Endothelial cell (in vitro differentiated cells): ENCODE data around the gene ANKRD23. TPM values are rescaled to one million over a fixed set of nuclear protein-coding genes. Genes with fewer than 3 reads are reported as not detected.
A peak's percentile ranks its signal among the peaks of the same experiment; 100 is the strongest.
"Not testable (repeated sequence)": the region's sequence is repeated elsewhere in the genome, so short reads cannot be mapped to it uniquely, and the experiment has no call there.

Experiments
- DNase-seq: peaks from one replicate; pipeline ENCODE4 v3.0.0; 2021; ENCODE audit warnings: low spot score
- H3K27ac Mint-ChIP-seq: one replicate; pipeline ENCODE4 v1.8.0; 2021; ENCODE audit warnings: mixed read lengths, inconsistent platforms; ENCODE audit not compliant: unreplicated experiment
- H3K27me3 Mint-ChIP-seq: one replicate; pipeline ENCODE4 v1.8.0; 2021; ENCODE audit warnings: mild to moderate bottlenecking, moderate library complexity, mixed read lengths, inconsistent platforms; ENCODE audit not compliant: unreplicated experiment
- H3K36me3 Mint-ChIP-seq: one replicate; pipeline ENCODE4 v1.8.0; 2021; ENCODE audit warnings: mild to moderate bottlenecking, low read depth, mixed read lengths, inconsistent platforms; ENCODE audit not compliant: unreplicated experiment
- H3K4me1 Mint-ChIP-seq: one replicate; pipeline ENCODE4 v1.8.0; 2021; ENCODE audit warnings: mild to moderate bottlenecking, mixed read lengths, inconsistent platforms; ENCODE audit not compliant: unreplicated experiment
- H3K4me3 Mint-ChIP-seq: one replicate; pipeline ENCODE4 v1.8.0; 2021; ENCODE audit warnings: mild to moderate bottlenecking, mixed read lengths, inconsistent platforms; ENCODE audit not compliant: unreplicated experiment
- H3K9me3 Mint-ChIP-seq: one replicate; pipeline ENCODE4 v1.8.0; 2021; ENCODE audit warnings: mixed read lengths, inconsistent platforms; ENCODE audit not compliant: unreplicated experiment
- long read RNA-seq: library from polyadenylated mRNA; unstranded; transcript quantifications from one replicate; pipeline ENCODE4 v2.0.0, GENCODE V29; 2020; ENCODE audit not compliant: unreplicated experiment
- total RNA-seq: library from RNA; stranded (reverse); fragmentation: NEBNext Ultra II Directional; extraction: Animal tissue kit (Norgen Biotek cat#: 25700); gene quantifications from one replicate; pipeline ENCODE4 v1.2.1, GENCODE V29; 2021; ENCODE audit not compliant: unreplicated experiment
- TF ChIP-seq, protein P1 (sequence below): fragments of 200-600 bp; sonication (generic); IDR thresholded peaks from one replicate; pipeline ENCODE4 v1.5.0; 2021; ENCODE audit warnings: antibody characterized with exemption; ENCODE audit not compliant: unreplicated experiment

ANKRD23 gene
- total RNA-seq = 4.7 TPM
- long read RNA-seq, partial matches to known transcripts = 2 of 2 reads
- long read RNA-seq, other reads (novel, unspliced or antisense) = 0 of 2 reads

- peaks cover 5% of the 10 kb centered on the region for H3K4me1 Mint-ChIP-seq
- H3K27ac Mint-ChIP-seq = no peak within 1 kb of the TSS
- H3K36me3 Mint-ChIP-seq = peaks cover 7% of the 10 kb centered on the region
Observed at GRCh38 chr2:96843538-96844268, at the start of gene ANKRD23. ANKRD23 (minus strand) TSS chr2:96844021; CDS start chr2:96843992, 29 bp downstream.

GRCh38 chr2:96891591-96892333 lies 47.9 kb upstream of the ANKRD23 start:
- peaks cover 17% of the 10 kb centered on the region for H3K27me3 Mint-ChIP-seq
- H3K36me3 Mint-ChIP-seq = no peaks in the 10 kb centered on the region
- TF ChIP-seq, protein P1, sequence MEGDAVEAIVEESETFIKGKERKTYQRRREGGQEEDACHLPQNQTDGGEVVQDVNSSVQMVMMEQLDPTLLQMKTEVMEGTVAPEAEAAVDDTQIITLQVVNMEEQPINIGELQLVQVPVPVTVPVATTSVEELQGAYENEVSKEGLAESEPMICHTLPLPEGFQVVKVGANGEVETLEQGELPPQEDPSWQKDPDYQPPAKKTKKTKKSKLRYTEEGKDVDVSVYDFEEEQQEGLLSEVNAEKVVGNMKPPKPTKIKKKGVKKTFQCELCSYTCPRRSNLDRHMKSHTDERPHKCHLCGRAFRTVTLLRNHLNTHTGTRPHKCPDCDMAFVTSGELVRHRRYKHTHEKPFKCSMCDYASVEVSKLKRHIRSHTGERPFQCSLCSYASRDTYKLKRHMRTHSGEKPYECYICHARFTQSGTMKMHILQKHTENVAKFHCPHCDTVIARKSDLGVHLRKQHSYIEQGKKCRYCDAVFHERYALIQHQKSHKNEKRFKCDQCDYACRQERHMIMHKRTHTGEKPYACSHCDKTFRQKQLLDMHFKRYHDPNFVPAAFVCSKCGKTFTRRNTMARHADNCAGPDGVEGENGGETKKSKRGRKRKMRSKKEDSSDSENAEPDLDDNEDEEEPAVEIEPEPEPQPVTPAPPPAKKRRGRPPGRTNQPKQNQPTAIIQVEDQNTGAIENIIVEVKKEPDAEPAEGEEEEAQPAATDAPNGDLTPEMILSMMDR = no peak
- H3K4me3 Mint-ChIP-seq = no peak overlapping the region
- no peak for DNase-seq
- H3K27ac Mint-ChIP-seq = peak overlapping the region; percentile 37
- no peaks in the 10 kb centered on the region for H3K9me3 Mint-ChIP-seq
- H3K4me1 Mint-ChIP-seq = peaks cover 45% of the 10 kb centered on the region

More at GRCh38 chr2:96843538-96844268, at the start of gene ANKRD23:
- TF ChIP-seq, protein P1 = no peak
- Mint-ChIP-seq H3K9me3 (no peaks in the 10 kb centered on the region), H3K4me3 (no peak within 1 kb of the TSS), H3K27me3 (peaks cover 5% of the 10 kb centered on the region)
- DNase-seq = no peak

GRCh38 chr2:96890726-96891385 lies 47.0 kb upstream of the ANKRD23 start:
- H3K27ac Mint-ChIP-seq = peak overlapping the region; percentile 37
- H3K9me3 Mint-ChIP-seq = no peaks in the 10 kb centered on the region
- peaks cover 5% of the 10 kb centered on the region for H3K36me3 Mint-ChIP-seq
- TF ChIP-seq, protein P1 = no peak
- H3K4me1 Mint-ChIP-seq = peaks cover 40% of the 10 kb centered on the region
- peaks cover 16% of the 10 kb centered on the region for H3K27me3 Mint-ChIP-seq
- DNase-seq = no peak
- H3K4me3 Mint-ChIP-seq = no peak overlapping the region

GRCh38 chr2:96890252-96890651 lies 46.4 kb upstream of the ANKRD23 start:
- Mint-ChIP-seq H3K27me3 (peaks cover 14% of the 10 kb centered on the region), H3K4me3 (no peak overlapping the region), H3K4me1 (peaks cover 40% of the 10 kb centered on the region), H3K36me3 (peaks cover 5% of the 10 kb centered on the region), H3K27ac (no peak overlapping the region), H3K9me3 (no peaks in the 10 kb centered on the region)
- TF ChIP-seq, protein P1 = no peak
- DNase-seq = no peak

GRCh38 chr2:96889502-96889901 lies 45.7 kb upstream of the ANKRD23 start:
- not testable (repeated sequence) for H3K4me3 Mint-ChIP-seq, DNase-seq, H3K27me3 Mint-ChIP-seq, H3K9me3 Mint-ChIP-seq, H3K36me3 Mint-ChIP-seq
- H3K27ac Mint-ChIP-seq = peak overlapping the region; percentile 42
- H3K4me1 Mint-ChIP-seq = peaks cover 41% of the 10 kb centered on the region
